ENCODE measurements around the gene GALM.
"Not testable (repeated sequence)": the region's sequence is repeated elsewhere in the genome, so short reads cannot be mapped to it uniquely, and the experiment has no call there.

Gene GALM

GRCh38 chr2:38727661-38728060 is 61.7 kb downstream of the GALM start:
- peaks cover 14 to 18% of the 10 kb centered on the region in 2 donors for H3K36me3 ChIP-seq (ENCODE audit: control insufficient read depth in 2 of 2, insufficient read depth in 2 of 2, low read length in 2 of 2)
- no peak overlapping the region for H3K27ac ChIP-seq (ENCODE audit: low read length)
- H3K4me3 ChIP-seq (ENCODE audit: low read length in 2 of 2) = no peak overlapping the region
- H3K9ac ChIP-seq (ENCODE audit: low read length in 2 of 2) = no peak overlapping the region
- no peaks in the 10 kb centered on the region for H3K27me3 ChIP-seq (ENCODE audit: control insufficient read depth in 1 of 2, insufficient read depth in 2 of 2, low read length in 2 of 2)
- H3K9me3 ChIP-seq (ENCODE audit: control insufficient read depth in 2 of 2, low read length in 2 of 2) = no peaks in the 10 kb centered on the region
- H3K4me1 ChIP-seq (ENCODE audit: control insufficient read depth, insufficient read depth, low read length) = peaks cover under 1% of the 10 kb centered on the region

DNA sequence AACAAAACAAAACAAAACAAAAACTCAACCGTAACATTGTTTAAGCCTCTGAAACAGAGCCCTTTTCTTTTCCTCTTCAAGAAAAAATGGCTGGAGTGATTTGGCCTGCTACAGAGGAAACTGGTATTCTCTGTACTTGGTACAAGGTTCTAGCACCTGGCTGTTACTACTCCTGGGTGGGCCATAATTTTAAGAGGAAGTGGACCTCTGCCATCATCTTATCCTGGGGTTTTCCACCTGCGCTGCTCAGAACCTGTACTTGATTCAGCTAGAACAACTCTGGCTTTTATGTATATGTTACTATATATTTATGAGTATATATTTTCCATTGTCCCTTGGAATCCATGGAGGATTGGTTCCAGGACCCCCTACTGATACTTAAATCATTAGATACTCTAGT is 62.8 kb downstream of the GALM start:
- H3K4me1 ChIP-seq (ENCODE audit: control insufficient read depth, insufficient read depth, low read length) = no peaks in the 10 kb centered on the region
- no peaks in the 10 kb centered on the region for H3K27me3 ChIP-seq (ENCODE audit: control insufficient read depth in 1 of 2, insufficient read depth in 2 of 2, low read length in 2 of 2)
- H3K9ac ChIP-seq (ENCODE audit: low read length in 2 of 2) = no peak overlapping the region
- H3K36me3 ChIP-seq (ENCODE audit: control insufficient read depth in 2 of 2, insufficient read depth in 2 of 2, low read length in 2 of 2) = peaks cover 19 to 20% of the 10 kb centered on the region in 2 donors
- H3K27ac ChIP-seq (ENCODE audit: low read length) = no peak overlapping the region
- no peak overlapping the region for H3K4me3 ChIP-seq (ENCODE audit: low read length in 2 of 2)
- no peaks in the 10 kb centered on the region for H3K9me3 ChIP-seq (ENCODE audit: control insufficient read depth in 2 of 2, low read length in 2 of 2)

DNA sequence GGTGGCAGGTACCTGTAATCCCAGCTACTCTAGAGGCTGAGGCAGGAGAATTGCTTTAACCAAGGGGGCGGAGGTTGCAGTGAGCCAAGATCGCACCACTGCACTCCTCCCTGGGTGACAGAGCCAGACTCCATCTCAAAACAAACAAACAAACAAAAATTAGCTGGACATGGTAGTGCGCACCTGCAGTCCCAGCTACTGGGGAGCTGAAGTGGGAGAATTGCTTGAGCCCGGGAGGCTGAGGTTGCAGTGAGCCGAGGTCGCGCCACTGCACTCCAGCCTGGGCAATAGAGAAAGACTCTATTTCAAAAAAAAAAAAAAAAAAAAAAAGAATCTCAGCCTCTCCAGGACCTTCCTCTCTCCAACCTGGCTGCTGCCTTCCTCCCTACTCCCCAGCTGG is 65.2 kb downstream of the GALM start:
- no peak overlapping the region for H3K4me3 ChIP-seq (ENCODE audit: low read length in 2 of 2)
- no peak overlapping the region for H3K27ac ChIP-seq (ENCODE audit: low read length)
- no peak overlapping the region for H3K9ac ChIP-seq (ENCODE audit: low read length in 2 of 2)
- no peaks in the 10 kb centered on the region for H3K27me3 ChIP-seq (ENCODE audit: control insufficient read depth in 1 of 2, insufficient read depth in 2 of 2, low read length in 2 of 2)
- peaks cover 3% of the 10 kb centered on the region for H3K4me1 ChIP-seq (ENCODE audit: control insufficient read depth, insufficient read depth, low read length)
- peaks cover 20 to 21% of the 10 kb centered on the region in 2 donors for H3K36me3 ChIP-seq (ENCODE audit: control insufficient read depth in 2 of 2, insufficient read depth in 2 of 2, low read length in 2 of 2)
- H3K9me3 ChIP-seq (ENCODE audit: control insufficient read depth in 2 of 2, low read length in 2 of 2) = no peaks in the 10 kb centered on the region

DNA sequence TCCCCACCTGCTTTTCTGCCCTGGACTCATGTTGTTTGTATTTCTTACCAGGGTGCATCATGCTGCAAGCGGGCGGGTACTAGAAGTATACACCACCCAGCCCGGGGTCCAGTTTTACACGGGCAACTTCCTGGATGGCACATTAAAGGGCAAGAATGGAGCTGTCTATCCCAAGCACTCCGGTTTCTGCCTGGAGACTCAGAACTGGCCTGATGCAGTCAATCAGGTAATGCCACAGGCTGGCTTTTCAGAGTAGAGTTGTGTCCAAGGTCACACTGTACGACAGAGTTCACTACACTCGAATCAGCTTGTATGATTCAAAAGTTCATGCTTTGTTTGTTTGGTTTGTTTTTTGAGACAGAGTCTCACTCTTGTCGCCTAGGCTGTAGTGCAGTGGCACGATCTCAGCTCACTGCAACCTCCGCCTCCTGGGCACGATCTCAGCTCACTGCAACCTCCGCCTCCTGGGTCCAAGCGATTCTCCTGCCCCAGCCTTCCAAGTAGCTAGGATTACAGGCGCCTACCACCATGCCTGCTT is 65.8 kb downstream of the GALM start:
- H3K9ac ChIP-seq (ENCODE audit: low read length in 2 of 2) = no peak overlapping the region
- no peaks in the 10 kb centered on the region for H3K9me3 ChIP-seq (ENCODE audit: control insufficient read depth in 2 of 2, low read length in 2 of 2)
- H3K4me1 ChIP-seq (ENCODE audit: control insufficient read depth, insufficient read depth, low read length) = peaks cover 3% of the 10 kb centered on the region
- no peak overlapping the region for H3K4me3 ChIP-seq (ENCODE audit: low read length in 2 of 2)
- H3K36me3 ChIP-seq (ENCODE audit: control insufficient read depth in 2 of 2, insufficient read depth in 2 of 2, low read length in 2 of 2) = peaks cover 20 to 21% of the 10 kb centered on the region in 2 donors
- H3K27me3 ChIP-seq (ENCODE audit: control insufficient read depth in 1 of 2, insufficient read depth in 2 of 2, low read length in 2 of 2) = no peaks in the 10 kb centered on the region
- no peak overlapping the region for H3K27ac ChIP-seq (ENCODE audit: low read length)

DNA sequence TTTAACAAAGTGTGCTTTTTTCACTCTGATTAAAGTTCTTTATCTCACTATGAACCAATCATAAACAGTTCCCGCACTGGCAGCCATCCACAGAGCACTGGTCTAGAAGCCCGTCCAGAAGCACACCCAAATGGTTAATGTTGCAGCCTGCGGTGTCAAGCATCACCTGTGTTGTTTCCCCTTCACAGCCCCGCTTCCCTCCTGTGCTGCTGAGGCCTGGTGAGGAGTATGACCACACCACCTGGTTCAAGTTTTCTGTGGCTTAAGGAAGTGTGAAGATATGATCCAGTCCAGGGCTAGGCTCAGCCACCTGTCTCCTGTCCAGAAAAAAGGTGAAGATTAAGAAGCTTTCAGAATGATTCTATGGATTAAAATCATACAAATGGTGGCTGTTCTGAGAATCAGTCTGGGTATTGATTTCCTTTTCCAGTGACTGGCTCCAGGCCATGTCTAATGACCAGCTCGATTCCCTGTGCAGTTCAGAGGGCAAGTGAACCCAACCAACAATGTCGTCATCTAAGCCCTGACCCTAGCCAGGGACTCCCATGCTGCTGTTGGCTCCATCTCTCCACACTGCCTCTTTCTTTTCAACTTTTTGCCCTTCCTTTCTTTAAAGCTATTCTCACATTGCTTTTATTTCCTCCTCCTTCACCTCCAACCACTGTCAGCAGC is 67.5 kb downstream of the GALM start:
- peaks cover 20 to 25% of the 10 kb centered on the region in 2 donors for H3K36me3 ChIP-seq (ENCODE audit: control insufficient read depth in 2 of 2, insufficient read depth in 2 of 2, low read length in 2 of 2)
- H3K27ac ChIP-seq (ENCODE audit: low read length) = no peak overlapping the region

GRCh38 chr2:38734299-38735058 is 68.6 kb downstream of the GALM start:
- Histone ChIP-seq H3K27ac (ENCODE audit: low read length) (no peak overlapping the region), H3K4me1 (ENCODE audit: control insufficient read depth, insufficient read depth, low read length) (peaks cover 6% of the 10 kb centered on the region)

More for the DNA sequence above, 67.5 kb downstream of the GALM start:
- Histone ChIP-seq H3K4me1 (ENCODE audit: control insufficient read depth, insufficient read depth, low read length) (peaks cover 6% of the 10 kb centered on the region), H3K9ac (ENCODE audit: low read length in 2 of 2) (no peak overlapping the region), H3K9me3 (ENCODE audit: control insufficient read depth in 2 of 2, low read length in 2 of 2) (no peaks in the 10 kb centered on the region), H3K27me3 (ENCODE audit: control insufficient read depth in 1 of 2, insufficient read depth in 2 of 2, low read length in 2 of 2) (no peaks in the 10 kb centered on the region), H3K4me3 (ENCODE audit: low read length in 2 of 2) (no peak overlapping the region)

DNA sequence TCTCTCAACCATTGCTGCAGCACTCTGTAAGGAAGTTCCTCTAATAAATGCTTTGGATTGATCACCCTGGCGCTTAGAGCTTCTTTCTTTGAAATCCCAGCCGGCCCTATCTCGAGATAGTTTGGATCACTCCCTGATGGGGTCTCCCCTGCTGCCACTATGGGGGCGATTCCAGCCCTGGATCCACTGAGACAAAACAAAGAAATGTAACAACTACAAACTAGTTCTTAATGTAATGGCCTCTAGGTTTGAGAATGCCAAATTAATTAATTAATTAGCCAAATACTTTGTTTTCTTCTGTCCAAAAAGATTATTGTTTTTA is 70.0 kb downstream of the GALM start:
- Histone ChIP-seq H3K36me3 (ENCODE audit: control insufficient read depth in 2 of 2, insufficient read depth in 2 of 2, low read length in 2 of 2) (peaks cover 13 to 16% of the 10 kb centered on the region in 2 donors), H3K4me1 (ENCODE audit: control insufficient read depth, insufficient read depth, low read length) (peaks cover 6% of the 10 kb centered on the region), H3K27me3 (ENCODE audit: control insufficient read depth in 1 of 2, insufficient read depth in 2 of 2, low read length in 2 of 2) (no peaks in the 10 kb centered on the region), H3K9ac (ENCODE audit: low read length in 2 of 2) (no peak overlapping the region), H3K9me3 (ENCODE audit: control insufficient read depth in 2 of 2, low read length in 2 of 2) (no peaks in the 10 kb centered on the region), H3K27ac (ENCODE audit: low read length) (no peak overlapping the region), H3K4me3 (ENCODE audit: low read length in 2 of 2) (no peak overlapping the region)

More at GRCh38 chr2:38734299-38735058, 68.6 kb downstream of the GALM start:
- Histone ChIP-seq H3K36me3 (ENCODE audit: control insufficient read depth in 2 of 2, insufficient read depth in 2 of 2, low read length in 2 of 2) (peaks cover 18 to 23% of the 10 kb centered on the region in 2 donors), H3K9ac (ENCODE audit: low read length in 2 of 2) (no peak overlapping the region), H3K4me3 (ENCODE audit: low read length in 2 of 2) (no peak overlapping the region), H3K9me3 (ENCODE audit: control insufficient read depth in 2 of 2, low read length in 2 of 2) (no peaks in the 10 kb centered on the region), H3K27me3 (ENCODE audit: control insufficient read depth in 1 of 2, insufficient read depth in 2 of 2, low read length in 2 of 2) (no peaks in the 10 kb centered on the region)

GRCh38 chr2:38737000-38737698 is 71.2 kb downstream of the GALM start:
- H3K27me3 ChIP-seq (ENCODE audit: control insufficient read depth in 1 of 2, insufficient read depth in 2 of 2, low read length in 2 of 2); H3K9me3 ChIP-seq (ENCODE audit: control insufficient read depth in 2 of 2, low read length in 2 of 2); H3K4me3 ChIP-seq (ENCODE audit: low read length in 2 of 2); H3K4me1 ChIP-seq (ENCODE audit: control insufficient read depth, insufficient read depth, low read length); H3K9ac ChIP-seq (ENCODE audit: low read length in 2 of 2): not testable (repeated sequence)
- Histone ChIP-seq H3K36me3 (ENCODE audit: control insufficient read depth in 2 of 2, insufficient read depth in 2 of 2, low read length in 2 of 2) (peaks cover 10 to 15% of the 10 kb centered on the region in 2 donors), H3K27ac (ENCODE audit: low read length) (peak overlapping the region; percentile 41)

DNA sequence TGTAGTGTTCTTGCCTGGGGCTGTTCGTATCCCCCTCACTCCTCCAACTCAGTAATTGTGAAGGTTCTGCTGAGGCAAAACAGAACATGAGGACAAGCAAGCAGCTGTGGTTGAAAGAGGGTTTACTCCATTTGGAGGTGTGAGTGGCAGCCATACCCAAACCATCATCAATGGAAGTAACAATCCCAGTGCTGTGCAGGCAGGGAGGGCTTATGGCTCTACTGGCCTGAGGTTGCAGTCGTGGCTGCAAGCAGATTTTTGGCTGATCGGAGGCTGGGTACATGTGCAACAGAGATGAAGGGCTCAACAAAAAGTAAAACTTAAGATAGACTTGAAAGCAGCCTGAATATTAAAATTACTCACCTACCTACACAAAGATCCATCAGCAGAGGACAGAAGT is 72.0 kb downstream of the GALM start:
- Histone ChIP-seq H3K4me3 (ENCODE audit: low read length in 2 of 2) (no peak overlapping the region), H3K27ac (ENCODE audit: low read length) (peak overlapping the region; percentile 41), H3K9ac (ENCODE audit: low read length in 2 of 2) (no peak overlapping the region), H3K9me3 (ENCODE audit: control insufficient read depth in 2 of 2, low read length in 2 of 2) (no peaks in the 10 kb centered on the region), H3K27me3 (ENCODE audit: control insufficient read depth in 1 of 2, insufficient read depth in 2 of 2, low read length in 2 of 2) (no peaks in the 10 kb centered on the region), H3K4me1 (ENCODE audit: control insufficient read depth, insufficient read depth, low read length) (peaks cover 6% of the 10 kb centered on the region), H3K36me3 (ENCODE audit: control insufficient read depth in 2 of 2, insufficient read depth in 2 of 2, low read length in 2 of 2) (peaks cover 10 to 13% of the 10 kb centered on the region in 2 donors)

DNA sequence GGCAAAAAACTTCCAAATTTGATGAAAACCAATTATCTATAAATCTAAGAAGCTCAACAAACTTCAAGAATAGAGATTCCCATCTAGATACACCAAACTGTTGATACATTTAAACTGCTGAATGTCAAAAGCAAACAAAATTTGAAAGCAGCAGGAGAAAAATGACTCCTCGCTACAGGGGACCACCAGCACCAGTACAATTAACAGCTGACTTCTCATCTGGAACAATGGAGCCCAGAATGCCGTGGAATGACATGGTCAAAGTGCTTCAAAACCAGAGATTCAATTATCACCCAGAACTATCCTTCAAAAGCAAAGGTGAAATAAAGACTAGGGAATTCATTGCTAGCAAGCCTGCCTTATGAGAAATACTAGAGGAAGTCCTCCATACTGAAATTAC is 73.6 kb downstream of the GALM start:
- Histone ChIP-seq H3K4me3 (ENCODE audit: low read length in 2 of 2) (no peak overlapping the region), H3K36me3 (ENCODE audit: control insufficient read depth in 2 of 2, insufficient read depth in 2 of 2, low read length in 2 of 2) (peaks cover 11 to 17% of the 10 kb centered on the region in 2 donors), H3K27ac (ENCODE audit: low read length) (no peak overlapping the region), H3K27me3 (ENCODE audit: control insufficient read depth in 1 of 2, insufficient read depth in 2 of 2, low read length in 2 of 2) (no peaks in the 10 kb centered on the region), H3K4me1 (ENCODE audit: control insufficient read depth, insufficient read depth, low read length) (peaks cover 3% of the 10 kb centered on the region), H3K9me3 (ENCODE audit: control insufficient read depth in 2 of 2, low read length in 2 of 2) (no peaks in the 10 kb centered on the region), H3K9ac (ENCODE audit: low read length in 2 of 2) (no peak overlapping the region)
